Panc1 (cell line): ENCODE data around the gene ZCCHC7. TPM values are rescaled to one million over a fixed set of nuclear protein-coding genes. Genes with fewer than 3 reads are reported as not detected.

Experiments
- ATAC-seq: fragments of 200-7000 bp; cut with Tn5 transposase; 2 replicates; pipeline ENCODE4 v1.9.1; 2020; ENCODE audit warnings: mild to moderate bottlenecking, moderate library complexity
- BruUV-seq: library from RNA; stranded (reverse); fragments of 400-500 nt; replicated peaks from 2 replicates; lab custom pipeline; 2021; lab: Mats Ljungman, UMichigan
- CTCF ChIA-PET: fragments of 300-600 bp; sonication (Branson Sonifier 250); formaldehyde crosslinking; loops from one replicate; lab custom pipeline; 2022; ENCODE audit warnings: antibody characterized with exemption; lab: Charles Lee
- POLR2A ChIA-PET: fragments of 300-600 bp; sonication (Branson Sonifier 250); formaldehyde crosslinking; loops from one replicate; lab custom pipeline; 2022; ENCODE audit warnings: antibody characterized with exemption; lab: Charles Lee
- DNase-seq: peaks from one replicate; pipeline ENCODE4 v3.0.0-alpha.2; 2010; ENCODE audit warnings: low read depth, low spot score
- H3K27ac ChIP-seq: 2 replicates; pipeline ENCODE4 v1.5.1; 2011; ENCODE audit warnings: mild to moderate bottlenecking, low read length, inconsistent platforms
- H3K27me3 ChIP-seq: fragments of 200-500 bp; sonication (Bioruptor generic); 2 replicates; pipeline ENCODE4 v1.6.0; 2014; ENCODE audit warnings: low read length, inconsistent platforms; ENCODE audit not compliant: control insufficient read depth, insufficient read depth
- H3K36me3 ChIP-seq: fragments of 200-500 bp; sonication (Bioruptor generic); 2 replicates; pipeline ENCODE4 v1.5.1; 2014; ENCODE audit warnings: inconsistent platforms, mild to moderate bottlenecking, low read length, moderate library complexity; ENCODE audit not compliant: control insufficient read depth, insufficient read depth
- H3K4me1 ChIP-seq: 2 replicates; pipeline ENCODE4 v1.5.1; 2011; ENCODE audit warnings: inconsistent platforms, mild to moderate bottlenecking, low read length, moderate library complexity; ENCODE audit not compliant: control insufficient read depth, insufficient read depth
- H3K4me3 ChIP-seq, 2 experiments: 2 replicates each; pipeline ENCODE4 v1.5.1; 2011 to 2012; ENCODE audit warnings: low read depth in 2 of 2, low read length in 2 of 2, mild to moderate bottlenecking in 2 of 2, inconsistent platforms in 1 of 2, moderate library complexity in 1 of 2
- H3K9me3 ChIP-seq: fragments of 200-500 bp; sonication (Bioruptor generic); 2 replicates; pipeline ENCODE4 v1.5.1; 2014; ENCODE audit warnings: low read depth, mild to moderate bottlenecking, inconsistent platforms, low read length, moderate library complexity; ENCODE audit not compliant: control insufficient read depth, insufficient read depth
- CTCF ChIP-seq: fragments of 450-650 bp; IDR thresholded peaks from 2 replicates; pipeline ENCODE4 v1.5.1; 2017; ENCODE audit warnings: mild to moderate bottlenecking
- POLR2AphosphoS5 ChIP-seq: IDR thresholded peaks from 2 replicates; pipeline ENCODE4 v1.6.1; 2012; ENCODE audit warnings: mild to moderate bottlenecking, low read depth, low read length, moderate library complexity
- REST ChIP-seq, 2 experiments: IDR thresholded peaks; 2 replicates each; pipeline ENCODE4 v1.6.1; 2011 to 2012; ENCODE audit warnings: low read depth in 2 of 2, control low read depth in 1 of 2, low read length in 1 of 2, mild to moderate bottlenecking in 1 of 2, moderate library complexity in 1 of 2; ENCODE audit not compliant: insufficient read depth in 1 of 2
- SIN3A ChIP-seq: IDR thresholded peaks from 2 replicates; pipeline ENCODE4 v1.6.1; 2012; ENCODE audit warnings: low read depth, mild to moderate bottlenecking, low read length, moderate library complexity, borderline replicate concordance; ENCODE audit not compliant: insufficient read depth
- TCF7L2 ChIP-seq: IDR thresholded peaks from 2 replicates; pipeline ENCODE4 v1.6.1; 2011; ENCODE audit warnings: mild to moderate bottlenecking, low read depth, low read length, inconsistent platforms
- in situ Hi-C: cut with HindIII; loops from 2 replicates; pipeline ENCODE4 v1.10.0; 2016; ENCODE audit warnings: low sequenced_read_pairs, low pct_unique_long_range_greater_than_20kb
- intact Hi-C: fragments of 100-400 bp; cut with micrococcal nuclease; formaldehyde crosslinking; loops from one replicate; pipeline ENCODE4 v1.10.0; 2022; ENCODE audit not compliant: unreplicated experiment
- total RNA-seq: library from RNA; stranded (reverse); gene quantifications from one replicate; pipeline ENCODE4 v1.2.1, GENCODE V29; 2021; ENCODE audit not compliant: unreplicated experiment

Gene ZCCHC7
- total RNA-seq, 1 experiment from 2014 or later: 43.7 TPM

- Histone ChIP-seq H3K27me3 (no peaks in the 10 kb centered on the region; the same call in 1 of the 2 replicates), H3K9me3 (no peaks in the 10 kb centered on the region), H3K4me3 (no peak overlapping the region), H3K36me3 (no peaks in the 10 kb centered on the region), H3K27ac (no peak overlapping the region), H3K4me1 (peaks cover 3% of the 10 kb centered on the region; the same call in 1 of the 2 replicates)
- DNase-seq (no peak), ATAC-seq (no peak)
- BruUV-seq: no TSS peak
- in situ Hi-C loops (no loop called here), intact Hi-C loops (loop anchor here (10.0 kb wide), 1 partner anchor 525 kb away; no protein-coding TSS in a partner anchor)
- TF ChIP-seq TCF7L2 (no peak), POLR2AphosphoS5 (no peak), SIN3A (no peak), REST (IDR thresholded peaks at IDR 0.05; ENCODE audit: insufficient read depth in 1 of 2, low read depth in 2 of 2, low read length in 1 of 2) (no peak), CTCF (no peak)
- ChIA-PET CTCF (interaction anchor here (0.6 to 0.8 kb wide), 2 partner anchors 12 to 372 kb away, joined by 3 read pairs; no protein-coding TSS in a partner anchor), POLR2A (interaction anchor here (0.6 kb wide), 1 partner anchor 57 kb away, joined by 3 read pairs; no protein-coding TSS in a partner anchor)
Observed at GRCh38 chr9:37399336-37399735, 279.0 kb downstream of the ZCCHC7 start.

- intact Hi-C loops: no loop called here
- no TSS peak for BruUV-seq
Observed at GRCh38 chr9:37404590-37404989, 284.2 kb downstream of the ZCCHC7 start.

More at GRCh38 chr9:37404590-37404989, 284.2 kb downstream of the ZCCHC7 start:
- Histone ChIP-seq H3K27me3 (no peaks in the 10 kb centered on the region; the same call in 1 of the 2 replicates), H3K9me3 (no peaks in the 10 kb centered on the region), H3K27ac (no peak overlapping the region), H3K36me3 (no peaks in the 10 kb centered on the region), H3K4me1 (no peaks in the 10 kb centered on the region), H3K4me3 (no peak overlapping the region)
- in situ Hi-C loops: no loop called here
- ChIA-PET POLR2A (no interaction called here), CTCF (no interaction called here)
- TF ChIP-seq POLR2AphosphoS5 (no peak), TCF7L2 (no peak), SIN3A (no peak), CTCF (no peak), REST (IDR thresholded peaks at IDR 0.05; ENCODE audit: insufficient read depth in 1 of 2, low read depth in 2 of 2, low read length in 1 of 2) (no peak)
- no peak for ATAC-seq
- no peak for DNase-seq
